Right renal pelvis (tissue), 4 donors: Measurements from ENCODE around the gene VSIG10L. TPM values are rescaled to one million over a fixed set of nuclear protein-coding genes. Genes with fewer than 3 reads are reported as not detected.

ENCODE experiments used
- DNase-seq, 4 donors: peaks; one replicate each; pipeline ENCODE4 v3.0.0-alpha.2; 2013; ENCODE audit warnings: low read depth in 4 of 4, low spot score in 3 of 4, missing footprints in 1 of 4
- polyA plus RNA-seq, 4 donors: library from polyadenylated mRNA; unstranded; fragments of 120-200 nt; gene quantifications; one replicate each; pipeline ENCODE4 v1.2.1, GENCODE V29; 2013; ENCODE audit not compliant: insufficient read length in 4 of 4

VSIG10L gene
- polyA plus RNA-seq, 4 donors: 4.3 to 5.2 (median 5.0) TPM

DNA sequence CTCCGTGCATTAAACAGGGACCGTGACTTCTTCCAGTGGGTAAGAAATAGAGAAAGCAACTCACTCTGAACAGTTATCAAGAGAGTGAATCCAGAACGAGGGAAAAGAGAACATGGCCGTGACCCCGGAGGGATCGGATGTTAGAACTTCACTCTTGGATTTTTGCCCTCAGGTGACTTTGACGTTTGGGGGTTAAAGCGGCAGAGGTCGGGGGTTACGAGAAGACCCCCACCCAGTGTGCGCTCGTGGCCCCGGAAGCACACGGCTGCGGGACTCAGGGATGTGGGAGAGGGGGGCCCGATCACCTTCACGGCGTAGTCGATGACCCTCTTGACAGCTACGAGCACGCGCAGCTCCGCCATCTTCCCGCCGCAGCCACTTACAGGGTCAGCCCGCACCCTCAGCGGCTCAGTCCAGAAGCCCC lies 24.0 kb upstream of the VSIG10L start, which contains the start of gene ETFB:
Gene ETFB, minus strand, starts transcription at position 424 of the 424 bp plus-strand sequence. Its CDS starts 62 bp downstream, at position 362.
- no peak for DNase-seq

DNA sequence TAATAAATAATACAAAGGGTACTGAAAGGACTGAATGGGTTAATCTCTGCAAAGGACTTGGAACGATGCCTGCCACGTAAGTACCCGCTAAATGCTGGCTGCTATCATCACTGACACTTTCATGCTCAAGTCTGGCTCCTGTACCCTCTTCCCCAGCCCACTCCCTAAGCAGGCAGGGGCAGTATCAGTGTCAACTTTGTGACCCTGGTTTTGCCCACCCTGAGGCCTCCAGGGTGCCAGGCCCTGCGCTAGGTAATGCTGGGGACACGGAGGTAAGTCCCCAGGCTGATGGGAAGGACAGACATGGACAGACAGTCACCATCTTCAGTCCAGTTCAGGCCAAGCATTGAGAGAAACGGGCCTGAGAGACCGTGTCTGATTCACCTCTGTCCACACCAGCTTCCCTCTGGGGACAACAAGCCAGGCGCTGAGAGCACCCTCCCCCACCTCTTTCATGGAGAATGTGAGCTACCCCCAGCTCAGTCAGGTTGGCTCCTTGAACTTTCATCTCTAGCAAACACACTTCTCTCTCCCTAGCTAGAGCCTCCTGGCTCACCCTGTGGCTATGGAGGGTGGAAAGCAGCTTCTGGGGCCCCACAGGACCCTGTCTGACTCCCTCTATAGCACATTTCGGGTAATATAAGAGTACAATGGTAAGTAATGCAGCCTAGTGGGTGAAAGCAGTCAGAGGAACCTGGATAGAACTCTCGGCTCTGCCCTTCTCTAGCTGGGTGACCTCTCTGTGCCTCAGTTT lies 23.4 kb upstream of the VSIG10L start:
- no peak for DNase-seq

DNA sequence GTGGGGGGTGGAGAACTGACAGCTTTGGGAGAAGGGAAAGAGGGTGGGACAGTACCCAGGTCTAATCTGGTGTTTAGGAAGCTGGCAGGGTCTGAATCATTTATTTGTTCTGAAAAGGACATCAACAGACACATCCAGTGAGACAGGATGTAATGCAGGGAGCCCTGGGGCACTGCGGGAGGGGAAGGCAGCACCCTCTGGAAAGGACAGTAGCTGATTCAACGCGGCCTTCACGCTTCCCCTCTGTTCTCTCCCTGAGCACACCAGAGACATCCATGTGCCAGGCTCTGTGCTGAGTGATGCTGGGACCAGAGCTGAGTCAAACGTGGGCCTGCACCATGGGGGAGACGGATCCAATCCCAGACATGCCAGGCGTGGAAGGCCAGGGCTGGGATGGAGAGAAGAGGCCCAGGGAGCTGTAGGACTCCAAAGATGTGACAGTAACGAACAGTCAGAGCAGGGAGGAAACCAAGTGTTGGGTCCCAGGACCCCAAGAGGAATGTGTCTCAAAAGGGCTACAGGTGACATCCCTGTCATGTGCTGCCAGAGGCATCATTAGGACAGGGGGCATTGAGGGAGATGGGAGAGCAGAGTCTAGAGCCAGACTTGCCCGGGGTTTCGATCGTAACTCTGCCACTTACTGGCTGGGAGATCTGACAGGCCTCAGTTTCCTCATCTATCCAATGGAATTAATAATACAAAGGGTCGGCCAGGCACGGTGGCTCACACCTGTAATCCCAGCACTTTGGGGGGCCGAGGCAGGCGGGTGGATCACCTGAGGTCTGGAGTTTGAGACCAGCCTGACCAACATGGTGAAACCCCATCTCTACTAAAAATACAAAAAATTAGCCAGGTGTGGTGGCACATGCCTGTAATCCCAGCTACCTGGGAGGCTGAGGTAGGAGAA lies 22.5 kb upstream of the VSIG10L start:
- no peak for DNase-seq

DNA sequence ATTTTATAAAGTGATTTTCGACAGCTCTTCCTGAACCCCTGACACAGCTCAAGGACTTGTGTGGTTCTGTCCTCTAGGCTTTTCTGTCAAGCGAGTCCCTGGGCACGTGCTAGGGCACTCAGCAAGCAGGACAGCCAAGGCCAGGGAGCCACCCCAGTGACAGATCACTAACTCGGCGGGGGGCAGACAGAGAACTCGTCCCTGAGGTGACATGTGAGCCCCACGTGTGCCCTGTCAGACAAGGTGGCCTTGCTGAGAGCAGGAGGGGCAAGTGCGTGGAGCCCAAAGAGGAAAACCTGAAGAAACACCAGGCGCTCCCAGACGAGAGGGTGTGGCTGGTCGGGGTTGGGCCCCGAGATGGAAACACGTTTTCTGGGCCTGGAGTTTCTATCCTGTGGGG lies 19.3 kb upstream of the VSIG10L start:
- no peak for DNase-seq

DNA sequence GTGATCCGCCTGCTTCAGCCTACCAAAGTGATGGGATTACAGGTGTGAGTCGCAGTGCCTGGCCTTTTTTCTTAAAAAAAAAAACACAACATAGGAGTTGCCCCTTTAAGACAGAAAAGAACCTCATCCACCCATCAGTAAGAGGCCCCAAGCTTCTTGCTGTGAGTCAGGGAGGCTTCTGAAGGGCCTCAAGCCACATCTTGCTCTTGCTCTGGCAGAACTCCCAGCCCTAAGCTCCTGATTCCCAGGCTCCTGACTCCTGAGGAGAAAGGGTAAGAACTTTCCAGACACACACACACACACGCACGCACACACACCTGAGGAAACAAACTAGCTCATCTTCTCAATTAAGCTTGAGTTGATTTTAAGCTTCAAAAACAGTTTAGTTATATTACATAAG lies 17.4 kb upstream of the VSIG10L start:
- no peak for DNase-seq

DNA sequence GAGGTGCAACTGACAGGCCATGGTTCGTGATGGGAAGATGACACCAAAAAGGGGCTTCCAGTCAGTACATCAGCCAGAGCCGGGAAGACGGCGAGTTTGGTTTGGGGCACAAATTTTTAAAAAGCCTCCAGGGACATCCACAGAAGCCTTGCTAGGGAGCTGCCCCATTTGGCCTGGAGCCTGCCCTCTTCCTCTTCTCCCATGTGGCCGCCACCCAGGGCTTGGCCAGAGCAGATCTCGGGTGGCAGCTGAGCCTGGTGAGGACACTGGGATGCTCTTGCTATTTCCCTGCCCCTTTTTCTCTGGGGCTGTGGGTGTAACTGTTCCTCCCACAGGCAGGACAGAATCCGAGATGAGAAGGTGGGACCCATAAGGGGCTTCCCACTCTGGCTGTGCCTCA lies 16.0 kb upstream of the VSIG10L start:
- no peak for DNase-seq

DNA sequence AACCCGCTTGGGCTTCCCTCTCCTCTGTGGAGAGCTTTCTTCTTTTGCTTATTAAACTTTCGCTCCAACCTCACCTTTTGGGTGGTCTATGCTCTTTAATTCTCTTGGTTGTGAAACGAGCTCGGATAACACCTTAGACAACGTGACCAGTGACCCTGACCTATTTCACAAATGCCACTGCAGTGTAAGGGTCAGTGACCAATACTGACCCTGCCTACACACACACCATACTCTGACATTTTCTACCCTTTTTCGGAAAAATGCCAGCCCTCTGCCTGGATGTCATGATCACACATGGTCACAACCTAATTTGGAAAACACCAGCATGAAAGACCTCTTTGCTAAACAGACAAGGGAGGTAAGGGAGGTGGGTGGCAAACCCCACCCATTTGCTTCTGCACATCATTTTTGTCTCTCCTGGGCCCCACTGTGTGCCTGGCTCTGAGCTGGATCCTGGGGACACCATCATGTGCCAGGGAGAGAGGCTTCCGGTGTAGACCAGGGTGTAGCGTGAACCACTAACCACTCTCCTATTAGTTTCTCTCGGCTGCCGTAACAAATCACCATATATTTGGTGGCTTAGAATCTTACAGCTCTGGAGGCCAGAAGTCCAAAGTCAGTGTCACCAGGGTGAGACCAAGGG lies 14.3 kb upstream of the VSIG10L start:
- DNase-seq: no peak

DNA sequence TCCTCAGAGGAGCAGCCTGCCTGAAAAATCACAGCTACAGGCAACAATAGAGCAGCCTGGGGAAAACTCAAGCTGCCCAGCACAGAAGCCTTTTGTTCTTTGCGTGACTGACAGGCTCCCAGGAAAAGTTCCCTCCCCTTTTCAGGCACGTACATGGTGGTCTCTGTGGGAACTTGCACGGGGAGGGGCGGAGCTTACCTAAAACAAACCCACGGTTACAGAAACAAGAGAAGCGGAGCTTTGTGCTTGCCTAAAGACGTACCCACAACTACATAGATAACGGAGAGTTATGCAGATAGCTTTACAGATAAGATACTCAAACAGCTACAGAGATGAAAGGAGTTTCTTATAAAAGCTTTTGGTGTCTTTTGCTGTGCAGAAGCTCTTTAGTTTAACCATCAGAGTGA lies 12.8 kb upstream of the VSIG10L start:
- DNase-seq: peak in 1 of 4 donors; percentile 37

DNA sequence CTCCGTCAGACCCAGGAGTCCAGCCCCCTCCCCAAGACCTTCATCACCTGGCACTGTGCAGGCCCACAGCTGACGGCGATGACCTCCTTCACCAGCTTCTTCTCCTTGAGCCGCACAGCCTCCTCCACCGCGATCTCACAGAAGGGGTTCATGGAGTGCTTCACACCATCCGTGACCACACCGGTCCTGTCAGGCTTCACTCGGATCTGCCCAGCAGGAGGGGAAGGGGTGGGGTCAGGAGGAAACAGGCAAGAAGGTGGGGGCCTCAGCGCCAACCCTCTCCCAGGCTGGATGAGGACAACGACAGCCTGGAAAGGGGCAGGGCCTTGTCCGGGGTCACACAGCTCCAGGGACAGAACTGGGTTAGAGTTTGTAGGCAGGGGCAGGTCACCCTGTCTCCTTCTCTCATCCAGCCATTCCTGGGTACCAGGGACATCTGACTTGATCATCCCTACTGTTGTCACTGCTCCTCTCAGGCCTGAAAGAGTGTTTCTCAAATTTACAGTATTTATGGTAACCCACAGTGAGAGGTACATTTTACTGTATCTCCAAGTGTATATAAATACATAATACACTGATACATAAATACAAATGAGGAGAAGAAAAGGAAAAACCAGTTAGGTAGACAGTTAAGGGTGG lies 12.3 kb upstream of the VSIG10L start:
- DNase-seq: no peak

DNA sequence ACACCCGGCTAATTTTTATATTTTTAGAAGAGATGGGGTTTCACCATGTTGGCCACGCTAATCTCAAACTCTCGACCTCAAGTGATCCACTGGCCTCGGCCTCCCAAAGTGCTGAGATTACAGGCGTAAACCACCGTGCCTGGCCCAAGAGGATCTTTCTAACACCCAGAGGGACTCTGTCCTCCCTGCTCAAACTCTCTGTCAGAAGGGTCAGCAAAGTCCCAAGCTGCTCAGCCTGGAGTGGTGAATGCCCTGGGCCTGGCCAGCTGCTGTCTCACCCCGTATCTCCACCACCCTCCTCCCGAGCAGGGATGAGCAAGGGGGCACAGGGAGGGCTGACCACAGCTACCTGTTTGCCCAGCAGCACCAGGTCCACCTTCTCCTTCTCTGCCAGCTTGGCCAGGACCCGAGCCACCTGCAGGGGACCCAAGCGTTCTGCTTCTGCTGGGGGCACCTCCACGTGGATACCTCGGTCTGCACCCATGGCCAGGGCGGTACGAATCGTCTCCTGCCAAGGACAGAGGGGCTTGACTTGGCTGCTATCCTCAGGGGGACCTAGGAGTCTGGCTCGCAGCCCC lies 10.9 kb upstream of the VSIG10L start:
- DNase-seq: no peak

DNA sequence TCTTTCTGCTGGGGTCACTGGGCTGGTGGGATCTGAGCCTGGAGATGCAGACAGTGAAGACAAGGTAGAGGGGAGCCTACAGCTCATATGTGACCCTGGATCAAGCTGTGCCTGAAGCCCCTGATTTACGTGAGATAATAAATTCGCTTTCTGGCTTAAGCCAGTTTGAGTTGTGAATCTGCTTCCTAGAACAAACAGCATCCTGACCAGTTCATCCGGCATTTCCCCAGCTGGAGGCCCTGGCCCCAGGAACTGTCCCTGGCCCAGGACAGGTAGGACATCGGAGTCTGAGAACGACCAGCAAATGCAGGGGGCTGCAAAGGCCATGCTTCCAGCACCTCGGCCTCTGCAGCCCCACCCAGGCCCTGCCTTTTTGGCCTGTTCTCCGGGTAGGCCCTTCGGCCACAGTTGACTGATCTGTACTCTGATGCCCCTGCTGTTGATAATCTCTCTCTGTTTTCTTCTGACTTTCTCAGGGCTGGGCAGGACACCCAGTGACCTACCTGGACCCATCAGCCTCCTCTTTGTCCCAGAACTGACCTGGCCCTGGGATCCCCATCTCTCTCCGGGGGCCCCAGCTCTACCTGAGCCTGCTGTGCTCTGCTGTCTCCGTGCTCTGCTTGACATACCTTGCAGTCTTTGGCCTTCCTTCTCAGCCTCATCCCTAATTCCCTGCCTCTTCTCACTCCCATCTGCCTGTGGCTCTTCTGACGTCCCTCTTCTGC lies 9.5 kb upstream of the VSIG10L start:
- no peak for DNase-seq

DNA sequence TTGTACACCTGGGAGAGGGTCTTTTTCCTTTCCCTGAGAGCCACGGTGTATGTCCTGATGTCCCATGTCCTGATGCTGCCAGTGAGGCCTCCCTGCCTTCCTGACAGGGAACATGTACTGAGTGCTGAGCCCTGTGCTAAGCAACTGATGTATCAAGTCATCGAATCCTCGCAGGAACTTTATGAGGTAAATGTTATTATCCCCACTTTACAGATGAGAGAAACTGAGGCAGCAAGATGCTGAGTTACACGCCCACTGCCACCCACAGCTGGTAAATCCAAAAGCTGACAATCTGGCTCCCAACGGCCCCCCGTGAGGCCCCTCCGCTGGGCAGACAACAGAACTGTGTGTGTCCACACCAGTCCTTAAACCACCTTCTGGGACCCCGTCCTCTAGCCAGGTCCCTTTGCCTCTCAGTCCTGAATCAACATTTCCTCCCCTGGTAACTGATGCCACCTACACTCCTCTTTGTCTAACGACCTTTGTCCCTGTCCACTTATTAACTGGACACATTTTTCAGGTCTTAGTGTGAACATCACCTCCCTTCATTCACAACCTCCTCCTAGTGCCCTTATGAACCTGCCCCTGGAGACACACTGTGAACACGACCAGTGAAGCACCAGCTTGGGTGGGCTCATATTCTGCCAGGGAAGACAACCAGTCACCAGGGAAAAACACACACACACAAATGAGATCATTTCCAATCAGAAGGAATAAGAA lies 5.4 kb upstream of the VSIG10L start:
- no peak for DNase-seq

DNA sequence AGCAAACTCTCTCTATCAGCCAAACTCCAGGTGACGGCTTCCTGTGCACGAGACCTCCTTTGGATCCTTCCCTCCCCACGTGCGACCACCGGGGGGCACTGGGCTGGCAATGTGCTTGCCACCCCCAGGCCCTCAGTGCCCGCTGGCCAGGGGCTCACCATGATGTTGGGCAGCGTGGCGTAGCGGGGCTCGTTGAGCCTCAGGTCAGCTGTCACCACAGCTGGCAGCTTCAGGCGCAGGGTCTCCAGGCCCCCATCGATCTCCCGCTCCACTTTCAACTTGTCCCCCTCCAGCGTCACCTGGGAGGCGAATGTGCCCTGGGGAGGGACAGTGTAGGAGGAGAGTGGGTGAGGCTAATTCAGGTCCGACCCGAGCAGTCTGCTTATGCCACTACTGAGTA lies 4.8 kb upstream of the VSIG10L start:
- no peak for DNase-seq

DNA sequence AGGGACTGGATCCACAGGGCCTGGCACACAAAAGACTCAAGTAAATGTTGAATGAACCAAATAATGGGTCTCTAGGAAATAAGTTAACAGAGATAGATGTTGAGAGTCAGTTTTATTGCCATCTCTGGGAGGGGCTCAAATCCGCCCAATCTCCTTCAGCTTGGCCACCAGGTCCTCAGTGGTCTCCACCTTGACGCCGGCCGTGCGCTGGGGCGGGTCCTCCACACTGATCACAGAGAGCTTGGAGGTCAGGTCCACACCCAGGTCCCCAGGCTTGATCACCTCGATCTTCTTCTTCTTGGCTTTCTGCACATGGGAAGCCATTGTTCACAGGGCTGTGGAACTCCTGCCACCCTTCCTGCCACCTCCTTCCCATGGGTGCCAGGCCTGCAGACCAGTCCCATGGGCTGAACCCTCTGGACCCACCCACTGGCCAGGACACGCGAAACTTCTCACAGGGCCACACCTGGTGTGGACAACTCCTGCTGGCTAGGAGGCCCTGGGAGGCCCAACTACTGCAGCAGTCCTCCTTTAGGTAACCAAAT lies 3.2 kb upstream of the VSIG10L start:
- no peak for DNase-seq

DNA sequence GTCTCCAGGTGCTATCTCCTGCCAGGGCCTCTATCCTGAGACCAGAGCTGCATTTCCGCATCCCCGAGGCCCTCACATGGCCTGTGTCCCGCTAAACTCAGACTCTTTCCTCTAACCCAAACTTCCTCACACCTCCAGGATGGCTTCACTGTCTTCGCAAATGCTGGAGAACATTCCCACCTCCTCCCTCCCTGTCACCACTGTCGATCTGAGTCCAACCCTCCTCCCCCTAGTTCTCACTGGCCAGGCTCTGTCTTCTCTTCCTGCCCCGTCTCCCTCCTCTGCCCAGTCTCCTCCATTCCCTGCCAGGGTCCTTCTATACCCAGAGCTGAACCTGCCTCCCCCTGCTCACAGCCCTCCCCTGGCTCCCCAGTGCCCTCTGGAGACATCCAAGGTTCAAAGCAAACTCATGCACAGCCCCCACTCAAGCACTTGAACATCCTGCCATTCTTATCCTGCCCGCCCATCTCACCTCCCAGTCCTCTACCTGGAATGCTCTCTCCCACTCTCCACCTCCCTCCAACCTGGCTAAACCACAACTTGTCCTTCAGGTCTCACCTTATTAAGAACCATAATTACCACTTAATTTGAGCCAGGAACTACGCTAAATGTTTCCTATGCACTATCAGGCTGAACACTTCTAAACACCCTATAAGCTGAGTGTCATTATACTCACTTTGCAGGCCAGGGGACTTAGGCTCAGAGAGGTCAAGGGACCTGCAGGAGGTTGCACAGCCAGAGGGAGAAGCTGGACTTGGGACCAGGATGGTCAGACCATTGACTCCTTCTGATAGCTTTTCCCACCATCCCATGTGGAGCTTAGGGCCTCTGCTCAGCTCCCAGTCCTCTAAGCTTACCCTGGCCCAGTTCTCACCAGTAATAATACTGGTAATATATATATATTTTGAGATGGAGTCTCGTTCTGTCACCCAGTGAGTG lies 961 bp upstream of the VSIG10L start:
- DNase-seq: no peak

DNA sequence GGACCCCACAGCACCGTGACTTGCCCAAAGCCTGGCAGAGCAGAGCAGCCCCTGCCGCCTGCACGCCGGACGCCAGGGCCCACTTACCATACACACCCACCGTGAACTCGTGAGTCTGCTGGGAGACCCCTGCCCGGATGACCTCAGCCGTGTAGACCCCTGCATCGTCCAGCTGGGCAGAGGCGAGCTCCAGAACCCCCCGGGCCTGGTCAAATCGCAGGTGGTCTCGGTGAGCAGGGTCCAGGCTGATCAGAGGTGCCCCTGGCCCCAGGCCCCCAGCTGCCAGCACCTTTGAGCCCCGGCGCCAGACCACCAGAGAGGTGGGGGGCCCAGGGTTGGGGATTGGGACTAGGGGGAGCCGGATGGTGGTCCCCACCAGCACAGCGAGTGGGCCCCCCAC lies 873 bp downstream of the VSIG10L start:
- DNase-seq: no peak
